ENCODE data around the gene MAP2K6.

DNA sequence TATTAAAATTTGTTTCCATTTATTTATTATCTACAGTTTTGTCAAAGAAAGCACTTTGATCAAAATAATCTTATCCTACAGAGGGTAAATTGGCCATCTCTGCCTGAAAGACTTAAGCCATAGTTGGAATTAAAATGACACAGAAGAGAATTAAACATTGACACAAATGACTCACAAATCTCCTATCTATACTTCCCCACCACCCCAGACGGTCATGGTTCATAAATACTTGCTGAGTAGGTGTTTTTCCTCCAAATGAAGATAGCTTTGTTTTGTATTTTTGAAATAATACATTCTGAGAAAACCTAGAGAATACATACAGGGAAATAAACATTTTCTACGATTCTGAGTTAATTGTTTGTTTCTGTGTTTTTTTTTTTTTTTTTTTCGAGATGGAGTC, 142.8 kb downstream of the MAP2K6 start:
- TF ChIP-seq, protein P1, sequence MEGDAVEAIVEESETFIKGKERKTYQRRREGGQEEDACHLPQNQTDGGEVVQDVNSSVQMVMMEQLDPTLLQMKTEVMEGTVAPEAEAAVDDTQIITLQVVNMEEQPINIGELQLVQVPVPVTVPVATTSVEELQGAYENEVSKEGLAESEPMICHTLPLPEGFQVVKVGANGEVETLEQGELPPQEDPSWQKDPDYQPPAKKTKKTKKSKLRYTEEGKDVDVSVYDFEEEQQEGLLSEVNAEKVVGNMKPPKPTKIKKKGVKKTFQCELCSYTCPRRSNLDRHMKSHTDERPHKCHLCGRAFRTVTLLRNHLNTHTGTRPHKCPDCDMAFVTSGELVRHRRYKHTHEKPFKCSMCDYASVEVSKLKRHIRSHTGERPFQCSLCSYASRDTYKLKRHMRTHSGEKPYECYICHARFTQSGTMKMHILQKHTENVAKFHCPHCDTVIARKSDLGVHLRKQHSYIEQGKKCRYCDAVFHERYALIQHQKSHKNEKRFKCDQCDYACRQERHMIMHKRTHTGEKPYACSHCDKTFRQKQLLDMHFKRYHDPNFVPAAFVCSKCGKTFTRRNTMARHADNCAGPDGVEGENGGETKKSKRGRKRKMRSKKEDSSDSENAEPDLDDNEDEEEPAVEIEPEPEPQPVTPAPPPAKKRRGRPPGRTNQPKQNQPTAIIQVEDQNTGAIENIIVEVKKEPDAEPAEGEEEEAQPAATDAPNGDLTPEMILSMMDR (optimal IDR thresholded peaks at IDR 0.05 in 1 of 3, IDR thresholded peaks at IDR 0.05 in 1 of 3, conservative IDR thresholded peaks at IDR 0.05 in 1 of 3; ENCODE audit: extremely low read depth in 1 of 3, insufficient read depth in 2 of 3, low read length in 3 of 3) = no peak
- no peak for TF ChIP-seq EZH2 (IDR thresholded peaks at IDR 0.05; ENCODE audit: low read length)

All from keratinocyte (primary cell).